ENCODE measurements around the gene TRIO.

Gene TRIO

DNA sequence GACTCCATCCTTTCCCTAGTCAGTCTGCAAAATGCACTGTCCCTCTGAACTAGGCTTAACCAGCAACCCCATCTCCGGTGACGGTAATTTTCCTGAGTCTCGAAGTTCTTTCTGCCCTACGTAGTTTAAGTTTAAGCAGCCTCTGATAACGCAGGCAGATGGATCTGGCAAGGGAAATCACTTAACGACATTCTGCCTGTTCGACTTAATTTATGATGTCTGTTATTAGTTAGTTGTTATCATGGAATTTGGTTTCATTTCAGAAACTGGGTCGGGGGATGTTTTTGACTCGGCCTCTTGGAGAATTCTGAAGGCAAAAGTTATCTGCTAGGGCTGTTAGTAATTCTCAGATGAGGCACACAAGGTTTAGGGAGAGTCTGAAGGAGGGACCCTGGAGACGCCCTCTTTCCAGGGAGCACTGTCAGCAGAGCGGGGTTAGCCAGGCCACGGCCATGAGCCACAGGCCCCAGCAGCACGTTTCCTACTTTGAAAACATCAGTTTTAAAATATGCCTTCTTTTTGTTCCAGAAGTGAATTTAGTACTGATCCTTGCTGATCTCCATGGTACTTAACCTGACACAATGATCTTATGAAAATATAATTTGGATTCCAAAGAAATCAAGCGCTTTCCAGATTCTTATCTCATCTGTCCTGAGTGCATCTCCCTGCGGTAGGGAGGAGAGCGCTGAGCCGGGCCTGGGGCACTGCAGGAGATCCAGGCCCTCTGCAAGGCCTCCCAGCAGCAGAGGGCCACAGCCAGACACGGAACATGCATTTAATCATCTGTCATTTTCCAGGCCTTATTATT lies 267.5 kb downstream of the TRIO start:
- Histone ChIP-seq H3K4me3 (ENCODE audit: low read depth in 1 of 2, low read length in 2 of 2) (no peak overlapping the region), H3K36me3 (ENCODE audit: insufficient read depth, low read length) (peaks cover 58% of the 10 kb centered on the region), H3K27me3 (ENCODE audit: control insufficient read depth in 1 of 2, insufficient read depth in 2 of 2, low read length in 2 of 2) (no peaks in the 10 kb centered on the region), H3K9ac (ENCODE audit: low read length) (no peak overlapping the region), H3K9me3 (ENCODE audit: low read length) (no peaks in the 10 kb centered on the region), H3K27ac (ENCODE audit: low read depth, low read length) (no peak overlapping the region), H3K4me1 (ENCODE audit: insufficient read depth, low read length) (no peaks in the 10 kb centered on the region)

DNA sequence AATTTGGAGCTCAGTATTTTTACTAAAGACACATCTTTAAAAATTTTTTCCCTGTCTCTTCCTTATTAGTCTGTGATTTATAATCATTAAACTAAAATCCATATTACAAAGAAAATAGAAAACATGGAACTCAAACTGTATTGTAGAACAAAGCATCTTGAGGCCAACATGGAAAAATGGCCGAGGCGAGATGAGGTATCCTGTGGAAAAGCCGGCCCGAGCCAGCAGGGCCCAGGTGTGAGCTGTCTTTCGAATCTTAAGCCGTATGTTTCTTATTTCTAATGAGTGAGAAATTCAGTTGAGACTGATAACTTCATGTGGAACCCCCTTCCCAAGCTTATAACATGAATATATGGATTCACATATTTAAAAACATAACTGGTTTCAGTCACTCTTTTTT lies 268.1 kb downstream of the TRIO start:
- Histone ChIP-seq H3K4me1 (ENCODE audit: insufficient read depth, low read length) (no peaks in the 10 kb centered on the region), H3K9me3 (ENCODE audit: low read length) (no peaks in the 10 kb centered on the region), H3K27me3 (ENCODE audit: control insufficient read depth in 1 of 2, insufficient read depth in 2 of 2, low read length in 2 of 2) (no peaks in the 10 kb centered on the region), H3K36me3 (ENCODE audit: insufficient read depth, low read length) (peaks cover 54% of the 10 kb centered on the region), H3K27ac (ENCODE audit: low read depth, low read length) (no peak overlapping the region), H3K4me3 (ENCODE audit: low read depth in 1 of 2, low read length in 2 of 2) (no peak overlapping the region), H3K9ac (ENCODE audit: low read length) (no peak overlapping the region)

DNA sequence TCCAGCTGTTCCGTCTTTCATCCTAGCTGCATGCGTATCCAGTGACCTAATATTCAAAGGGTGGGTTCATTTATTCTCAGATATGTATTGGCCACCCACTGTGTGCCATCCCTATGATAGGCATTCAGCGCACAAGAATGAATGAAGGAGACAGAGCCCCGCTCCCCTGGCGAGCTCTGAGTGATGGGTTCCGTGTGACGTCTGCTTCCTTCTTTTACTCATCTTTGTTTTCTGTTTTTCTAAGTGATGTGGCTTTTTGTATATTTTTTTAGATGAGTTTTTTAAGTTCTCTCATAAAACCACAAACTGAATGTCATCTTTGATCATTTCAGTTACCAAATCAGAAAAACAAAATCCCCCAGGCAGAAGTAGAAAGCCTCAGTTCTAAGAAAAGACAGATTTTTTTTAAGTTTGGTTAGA lies 270.2 kb downstream of the TRIO start:
- H3K36me3 ChIP-seq (ENCODE audit: insufficient read depth, low read length) = peaks cover 47% of the 10 kb centered on the region
- H3K4me1 ChIP-seq (ENCODE audit: insufficient read depth, low read length) = no peaks in the 10 kb centered on the region
- H3K27ac ChIP-seq (ENCODE audit: low read depth, low read length) = no peak overlapping the region
- no peak overlapping the region for H3K4me3 ChIP-seq (ENCODE audit: low read depth in 1 of 2, low read length in 2 of 2)
- no peaks in the 10 kb centered on the region for H3K9me3 ChIP-seq (ENCODE audit: low read length)
- no peaks in the 10 kb centered on the region for H3K27me3 ChIP-seq (ENCODE audit: control insufficient read depth in 1 of 2, insufficient read depth in 2 of 2, low read length in 2 of 2)
- no peak overlapping the region for H3K9ac ChIP-seq (ENCODE audit: low read length)

DNA sequence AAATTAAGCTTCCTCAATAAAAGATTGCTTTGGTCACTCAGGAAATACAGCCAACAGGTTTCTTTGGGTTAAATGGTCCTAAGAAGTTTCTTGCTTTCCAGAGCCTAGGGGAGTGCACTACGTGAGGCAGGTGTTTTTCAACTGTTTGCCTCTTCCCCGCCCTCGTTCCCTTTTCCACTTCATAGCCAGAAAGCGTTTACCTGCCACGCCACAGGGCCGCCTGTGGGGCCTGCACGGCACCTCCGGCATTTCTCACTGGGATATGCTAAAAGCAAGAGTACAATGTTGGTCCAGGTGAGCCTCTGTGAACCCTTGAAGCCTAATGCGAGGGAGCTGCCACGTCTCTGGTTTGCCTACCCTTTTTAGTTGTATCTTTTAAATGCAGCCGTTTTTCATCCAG lies 270.9 kb downstream of the TRIO start:
- Histone ChIP-seq H3K36me3 (ENCODE audit: insufficient read depth, low read length) (peaks cover 48% of the 10 kb centered on the region), H3K27me3 (ENCODE audit: control insufficient read depth in 1 of 2, insufficient read depth in 2 of 2, low read length in 2 of 2) (no peaks in the 10 kb centered on the region), H3K9me3 (ENCODE audit: low read length) (no peaks in the 10 kb centered on the region), H3K9ac (ENCODE audit: low read length) (no peak overlapping the region), H3K4me1 (ENCODE audit: insufficient read depth, low read length) (no peaks in the 10 kb centered on the region), H3K4me3 (ENCODE audit: low read depth in 1 of 2, low read length in 2 of 2) (no peak overlapping the region), H3K27ac (ENCODE audit: low read depth, low read length) (no peak overlapping the region)

DNA sequence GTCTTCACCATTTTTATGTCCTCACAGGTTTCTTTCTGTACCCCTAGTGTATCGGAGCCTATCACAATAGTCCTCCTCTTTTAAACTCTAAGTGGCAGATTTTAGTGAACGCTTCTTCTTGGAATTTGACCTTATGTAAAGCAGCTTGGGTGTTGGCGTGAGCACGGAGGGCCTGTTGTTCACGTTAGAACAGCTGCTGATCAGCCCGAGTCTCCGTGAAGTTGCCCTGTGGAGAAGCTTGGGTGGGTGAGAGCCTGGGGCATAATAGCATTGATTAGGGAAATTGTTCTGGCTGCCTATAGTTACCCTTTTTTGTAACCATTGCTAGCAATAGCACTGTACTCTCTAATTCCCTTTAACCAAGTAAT lies 271.5 kb downstream of the TRIO start:
- no peak overlapping the region for H3K27ac ChIP-seq (ENCODE audit: low read depth, low read length)
- H3K36me3 ChIP-seq (ENCODE audit: insufficient read depth, low read length) = peaks cover 54% of the 10 kb centered on the region

DNA sequence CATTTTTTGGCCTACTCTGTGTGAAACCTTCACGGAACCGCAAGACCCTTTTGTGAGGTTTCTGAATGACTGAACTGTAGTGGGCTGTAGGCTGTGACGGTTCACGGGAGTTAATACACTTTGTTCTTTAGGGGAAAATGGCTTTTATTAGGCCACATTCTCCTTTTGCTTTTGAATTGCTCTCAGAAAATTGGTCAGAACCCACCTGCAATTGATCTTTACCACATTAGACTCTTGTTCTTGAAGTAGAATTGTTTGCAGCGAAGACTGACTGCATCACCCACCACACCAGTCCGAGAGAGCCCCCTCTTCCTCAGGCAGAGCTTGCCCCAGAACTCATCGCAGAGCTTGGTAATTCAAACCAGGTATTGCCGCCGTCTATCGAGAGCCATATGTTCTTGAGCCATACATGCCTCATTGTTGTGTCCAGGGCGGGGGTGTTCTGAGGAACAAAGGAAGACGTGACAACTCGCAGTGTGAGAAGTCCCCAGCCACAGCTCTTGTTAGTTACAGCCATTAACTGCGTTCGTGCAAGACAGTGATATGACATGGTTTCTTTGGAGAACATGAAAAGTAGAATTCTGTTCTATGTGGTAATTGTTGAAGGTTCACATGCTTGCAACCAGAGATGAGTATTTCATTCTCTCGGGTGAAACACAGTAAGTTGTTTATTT lies 272.0 kb downstream of the TRIO start:
- no peak overlapping the region for H3K27ac ChIP-seq (ENCODE audit: low read depth, low read length)

More for the DNA sequence above, 271.5 kb downstream of the TRIO start:
- H3K9ac ChIP-seq (ENCODE audit: low read length) = no peak overlapping the region
- H3K27me3 ChIP-seq (ENCODE audit: control insufficient read depth in 1 of 2, insufficient read depth in 2 of 2, low read length in 2 of 2) = no peaks in the 10 kb centered on the region
- H3K4me1 ChIP-seq (ENCODE audit: insufficient read depth, low read length) = no peaks in the 10 kb centered on the region
- H3K9me3 ChIP-seq (ENCODE audit: low read length) = no peaks in the 10 kb centered on the region
- no peak overlapping the region for H3K4me3 ChIP-seq (ENCODE audit: low read depth in 1 of 2, low read length in 2 of 2)

DNA sequence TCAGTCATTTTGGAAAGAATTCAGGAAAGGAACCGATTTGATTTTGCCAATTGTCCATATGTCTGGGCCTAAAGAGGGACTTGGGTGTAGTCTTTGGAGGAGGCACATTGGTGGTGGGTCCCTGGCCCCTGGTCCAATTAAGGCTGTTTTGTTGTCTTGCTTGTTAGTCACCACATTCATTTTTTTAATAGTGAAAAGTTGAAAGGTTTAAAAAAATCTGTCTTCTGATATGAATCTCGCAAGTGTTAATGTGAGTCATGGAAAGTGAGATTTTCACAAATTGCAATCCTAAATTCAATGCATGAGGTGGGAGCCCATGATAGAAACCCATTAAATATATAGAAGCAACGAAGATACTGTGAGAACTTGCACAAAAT lies 272.5 kb downstream of the TRIO start:
- H3K36me3 ChIP-seq (ENCODE audit: insufficient read depth, low read length) = peaks cover 58% of the 10 kb centered on the region

More for the DNA sequence above, 272.0 kb downstream of the TRIO start:
- H3K9me3 ChIP-seq (ENCODE audit: low read length) = no peaks in the 10 kb centered on the region
- H3K36me3 ChIP-seq (ENCODE audit: insufficient read depth, low read length) = peaks cover 55% of the 10 kb centered on the region
- no peak overlapping the region for H3K9ac ChIP-seq (ENCODE audit: low read length)
- no peaks in the 10 kb centered on the region for H3K27me3 ChIP-seq (ENCODE audit: control insufficient read depth in 1 of 2, insufficient read depth in 2 of 2, low read length in 2 of 2)
- no peak overlapping the region for H3K4me3 ChIP-seq (ENCODE audit: low read depth in 1 of 2, low read length in 2 of 2)
- H3K4me1 ChIP-seq (ENCODE audit: insufficient read depth, low read length) = no peaks in the 10 kb centered on the region

DNA sequence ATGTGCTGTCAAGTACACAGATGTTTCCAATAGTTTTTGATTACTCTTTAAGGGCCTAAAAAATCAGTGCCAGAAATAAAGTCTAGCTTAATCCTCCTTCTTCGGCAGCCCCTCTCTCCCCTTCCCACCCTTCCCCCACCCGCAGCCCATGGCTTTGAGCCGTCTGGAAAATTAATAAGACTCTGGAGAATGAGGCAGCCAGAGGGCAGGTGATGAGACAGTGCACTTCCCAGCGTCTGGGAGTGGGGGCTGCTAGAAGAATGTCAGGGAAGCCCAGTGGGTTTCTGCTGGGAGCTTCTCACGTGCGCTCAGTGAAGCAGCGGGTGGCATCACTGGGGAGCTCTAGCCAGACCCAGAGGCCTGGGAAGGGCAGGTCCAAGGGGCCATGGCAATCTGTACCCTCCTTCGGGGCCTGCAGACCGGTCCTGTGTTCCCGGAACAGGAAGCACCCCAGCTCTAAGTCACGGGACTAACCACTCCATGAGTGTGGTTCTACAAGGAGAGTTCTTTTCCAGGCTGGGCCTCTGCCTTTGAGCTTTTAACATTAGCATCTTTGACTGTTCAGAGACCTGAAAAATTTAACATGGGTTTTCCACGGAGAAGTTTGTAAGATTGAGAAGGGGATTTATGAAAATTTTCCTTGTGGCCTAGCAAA lies 273.6 kb downstream of the TRIO start:
- no peak overlapping the region for H3K9ac ChIP-seq (ENCODE audit: low read length)
- H3K27me3 ChIP-seq (ENCODE audit: control insufficient read depth in 1 of 2, insufficient read depth in 2 of 2, low read length in 2 of 2) = no peaks in the 10 kb centered on the region
- H3K4me3 ChIP-seq (ENCODE audit: low read depth in 1 of 2, low read length in 2 of 2) = no peak overlapping the region
- H3K27ac ChIP-seq (ENCODE audit: low read depth, low read length) = no peak overlapping the region
- H3K36me3 ChIP-seq (ENCODE audit: insufficient read depth, low read length) = peaks cover 60% of the 10 kb centered on the region
- no peaks in the 10 kb centered on the region for H3K9me3 ChIP-seq (ENCODE audit: low read length)
- no peaks in the 10 kb centered on the region for H3K4me1 ChIP-seq (ENCODE audit: insufficient read depth, low read length)

More for the DNA sequence above, 272.5 kb downstream of the TRIO start:
- H3K4me3 ChIP-seq (ENCODE audit: low read depth in 1 of 2, low read length in 2 of 2) = no peak overlapping the region
- no peak overlapping the region for H3K9ac ChIP-seq (ENCODE audit: low read length)
- no peaks in the 10 kb centered on the region for H3K9me3 ChIP-seq (ENCODE audit: low read length)
- H3K4me1 ChIP-seq (ENCODE audit: insufficient read depth, low read length) = no peaks in the 10 kb centered on the region
- H3K27ac ChIP-seq (ENCODE audit: low read depth, low read length) = no peak overlapping the region
- no peaks in the 10 kb centered on the region for H3K27me3 ChIP-seq (ENCODE audit: control insufficient read depth in 1 of 2, insufficient read depth in 2 of 2, low read length in 2 of 2)

DNA sequence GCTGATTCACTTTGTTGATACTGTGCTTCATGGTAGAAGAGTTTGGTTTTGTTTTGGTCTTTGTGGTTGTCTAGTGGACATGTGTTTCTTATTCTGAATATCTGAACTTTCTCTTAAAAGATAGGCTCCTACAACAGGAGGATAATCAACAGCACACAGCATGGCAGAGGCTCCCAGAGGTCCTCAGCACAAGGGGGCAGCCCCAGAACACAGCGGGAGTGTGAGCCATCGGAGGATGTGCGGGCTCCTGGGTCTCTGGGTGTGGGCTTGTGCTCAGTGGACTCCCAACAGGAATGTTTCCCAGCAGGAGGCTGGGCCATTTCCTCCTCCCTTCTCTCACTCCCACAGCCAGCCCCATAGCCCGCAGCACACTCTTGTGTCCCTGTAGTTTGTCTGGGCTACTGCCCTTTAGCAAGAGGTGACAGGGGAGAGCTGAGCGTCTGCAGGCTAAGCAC lies 274.2 kb downstream of the TRIO start:
- Histone ChIP-seq H3K9me3 (ENCODE audit: low read length) (no peaks in the 10 kb centered on the region), H3K36me3 (ENCODE audit: insufficient read depth, low read length) (peaks cover 61% of the 10 kb centered on the region), H3K4me3 (ENCODE audit: low read depth in 1 of 2, low read length in 2 of 2) (no peak overlapping the region), H3K27ac (ENCODE audit: low read depth, low read length) (no peak overlapping the region), H3K4me1 (ENCODE audit: insufficient read depth, low read length) (no peaks in the 10 kb centered on the region), H3K9ac (ENCODE audit: low read length) (no peak overlapping the region), H3K27me3 (ENCODE audit: control insufficient read depth in 1 of 2, insufficient read depth in 2 of 2, low read length in 2 of 2) (no peaks in the 10 kb centered on the region)

DNA sequence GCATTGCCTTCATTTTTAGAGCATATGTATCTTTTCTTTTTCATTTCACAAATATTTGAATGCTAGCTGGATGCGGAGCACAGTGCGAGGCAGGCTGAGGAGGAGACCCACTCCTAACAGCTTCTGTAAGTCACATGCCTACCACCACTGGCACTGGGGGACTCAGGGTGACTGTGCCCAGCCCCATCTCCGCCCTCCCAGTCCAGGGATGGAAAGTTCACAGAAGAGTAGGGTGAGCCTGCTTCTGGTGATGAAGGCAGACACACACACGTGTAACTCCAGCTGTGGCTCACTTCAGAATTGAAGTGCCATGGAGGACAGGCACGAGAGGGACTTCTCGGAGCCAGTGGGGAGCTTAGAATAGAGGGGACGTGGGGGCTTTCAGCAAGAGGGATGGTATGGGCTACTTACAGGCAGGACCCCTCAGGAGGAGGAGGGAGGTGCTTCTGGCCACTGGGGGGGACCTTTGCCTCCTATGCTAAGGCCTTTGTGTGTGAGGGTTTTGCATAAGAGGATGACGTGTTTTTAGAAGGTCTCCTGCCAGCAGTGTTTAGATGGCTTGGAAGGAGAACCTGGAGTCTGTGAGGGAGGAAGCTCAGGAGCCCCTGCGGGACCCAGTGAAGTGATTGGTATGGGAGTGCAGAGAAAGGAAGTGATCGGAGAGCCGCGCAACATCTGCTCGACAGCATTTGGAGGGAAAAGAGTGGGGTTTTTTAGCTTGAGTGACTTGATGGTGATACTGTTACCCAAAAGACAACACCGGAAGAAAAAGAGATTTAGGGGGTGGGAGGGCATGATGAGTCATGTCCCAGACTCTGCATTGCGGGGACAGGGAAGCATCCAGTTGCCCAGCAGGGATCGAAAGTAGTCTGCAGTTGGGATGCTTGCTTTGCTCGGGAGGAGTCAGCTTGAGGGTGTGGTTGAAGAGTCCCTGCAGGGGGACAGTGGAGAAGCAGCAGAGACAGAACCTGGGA lies 274.9 kb downstream of the TRIO start:
- Histone ChIP-seq H3K27ac (ENCODE audit: low read depth, low read length) (no peak overlapping the region), H3K9me3 (ENCODE audit: low read length) (no peaks in the 10 kb centered on the region), H3K27me3 (ENCODE audit: control insufficient read depth in 1 of 2, insufficient read depth in 2 of 2, low read length in 2 of 2) (no peaks in the 10 kb centered on the region), H3K9ac (ENCODE audit: low read length) (no peak overlapping the region), H3K4me3 (ENCODE audit: low read depth in 1 of 2, low read length in 2 of 2) (no peak overlapping the region), H3K4me1 (ENCODE audit: insufficient read depth, low read length) (no peaks in the 10 kb centered on the region), H3K36me3 (ENCODE audit: insufficient read depth, low read length) (peaks cover 61% of the 10 kb centered on the region)

DNA sequence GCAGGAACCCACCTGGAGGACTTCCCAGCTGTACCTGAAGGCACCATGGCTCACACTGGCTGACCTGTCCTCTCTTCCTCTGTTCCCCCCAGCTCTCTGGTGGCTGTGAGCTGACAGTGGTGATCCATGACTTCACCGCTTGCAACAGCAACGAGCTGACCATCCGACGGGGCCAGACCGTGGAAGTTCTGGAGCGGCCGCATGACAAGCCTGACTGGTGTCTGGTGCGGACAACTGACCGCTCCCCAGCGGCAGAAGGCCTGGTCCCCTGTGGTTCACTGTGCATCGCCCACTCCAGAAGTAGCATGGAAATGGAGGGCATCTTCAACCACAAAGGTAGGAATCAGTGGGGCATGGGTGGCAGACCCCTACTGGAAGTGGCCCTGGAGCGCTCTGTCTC lies 276.5 kb downstream of the TRIO start:
- Histone ChIP-seq H3K27me3 (ENCODE audit: control insufficient read depth in 1 of 2, insufficient read depth in 2 of 2, low read length in 2 of 2) (no peaks in the 10 kb centered on the region), H3K36me3 (ENCODE audit: insufficient read depth, low read length) (peaks cover 53% of the 10 kb centered on the region)

More for the DNA sequence above, 276.5 kb downstream of the TRIO start:
- no peak overlapping the region for H3K4me3 ChIP-seq (ENCODE audit: low read depth in 1 of 2, low read length in 2 of 2)
- no peak overlapping the region for H3K27ac ChIP-seq (ENCODE audit: low read depth, low read length)
- no peaks in the 10 kb centered on the region for H3K4me1 ChIP-seq (ENCODE audit: insufficient read depth, low read length)
- no peaks in the 10 kb centered on the region for H3K9me3 ChIP-seq (ENCODE audit: low read length)
- no peak overlapping the region for H3K9ac ChIP-seq (ENCODE audit: low read length)

Data from muscle layer of colon (tissue), 2 donors.